ENCODE measurements around the gene FALEC.

The FALEC gene

DNA sequence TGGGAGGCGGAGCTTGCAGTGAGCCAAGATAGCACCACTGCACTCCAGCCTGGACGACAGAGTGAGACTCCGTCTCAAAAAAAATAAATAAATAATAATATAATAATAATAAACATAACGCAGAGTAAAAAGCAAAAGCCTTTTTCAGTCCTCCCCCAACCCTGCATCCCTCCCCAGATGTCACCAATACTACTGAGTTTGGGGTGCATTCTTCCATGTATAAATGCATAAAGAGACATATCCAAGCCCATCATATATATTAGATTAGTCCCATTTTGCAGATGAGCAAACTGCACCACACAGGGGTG, 32.7 kb downstream of the FALEC start:
- DNase-seq = no peak

DNA sequence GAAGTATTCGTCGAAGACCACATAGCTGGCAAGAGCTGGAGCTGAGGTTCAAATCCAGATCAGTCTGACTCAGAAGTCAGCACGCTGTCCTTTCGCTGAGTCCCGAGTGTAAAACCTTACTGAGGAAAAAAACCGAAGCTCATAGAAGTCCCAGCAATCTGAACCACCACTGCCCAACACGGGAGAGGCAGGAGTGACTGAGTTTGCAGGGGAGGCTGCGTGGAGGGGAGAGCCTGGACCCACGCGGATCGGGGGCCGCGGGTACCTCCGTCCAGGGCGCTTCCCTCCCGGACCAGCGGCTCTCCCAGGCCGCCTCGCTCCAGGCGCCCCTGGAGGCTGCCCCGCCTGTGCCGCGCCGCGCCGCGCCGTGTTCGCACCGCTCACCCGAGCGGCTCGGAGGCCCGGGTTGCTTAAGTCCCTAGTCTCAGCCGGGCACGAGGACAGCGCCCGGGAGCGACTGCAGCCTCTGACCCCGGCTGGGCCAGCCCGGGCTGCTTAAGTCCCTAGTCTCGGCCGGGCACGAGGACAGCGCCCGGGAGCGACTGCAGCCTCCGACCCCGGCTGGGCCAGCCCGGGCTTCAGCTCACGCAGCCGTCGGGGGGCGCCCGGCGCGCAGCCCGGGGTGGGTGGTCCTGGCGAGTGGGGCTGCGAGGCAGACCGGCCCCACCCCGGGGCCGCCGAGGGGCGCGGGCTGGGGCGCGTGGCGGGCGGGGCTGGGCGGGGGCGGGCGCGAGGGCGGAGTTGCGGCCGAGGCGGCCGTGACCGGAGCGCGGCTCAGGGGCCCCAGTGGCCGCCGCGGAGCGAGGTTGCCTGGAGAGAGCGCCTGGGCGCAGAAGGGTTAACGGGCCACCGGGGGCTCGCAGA, 33.3 kb downstream of the FALEC start, which contains the start of gene ADAMTSL4:
ADAMTSL4 (plus strand) TSS at position 777 of the 864 bp plus-strand sequence. CDS start 2,881 bp downstream, outside the sequence.
- DNase-seq = no peak

DNA sequence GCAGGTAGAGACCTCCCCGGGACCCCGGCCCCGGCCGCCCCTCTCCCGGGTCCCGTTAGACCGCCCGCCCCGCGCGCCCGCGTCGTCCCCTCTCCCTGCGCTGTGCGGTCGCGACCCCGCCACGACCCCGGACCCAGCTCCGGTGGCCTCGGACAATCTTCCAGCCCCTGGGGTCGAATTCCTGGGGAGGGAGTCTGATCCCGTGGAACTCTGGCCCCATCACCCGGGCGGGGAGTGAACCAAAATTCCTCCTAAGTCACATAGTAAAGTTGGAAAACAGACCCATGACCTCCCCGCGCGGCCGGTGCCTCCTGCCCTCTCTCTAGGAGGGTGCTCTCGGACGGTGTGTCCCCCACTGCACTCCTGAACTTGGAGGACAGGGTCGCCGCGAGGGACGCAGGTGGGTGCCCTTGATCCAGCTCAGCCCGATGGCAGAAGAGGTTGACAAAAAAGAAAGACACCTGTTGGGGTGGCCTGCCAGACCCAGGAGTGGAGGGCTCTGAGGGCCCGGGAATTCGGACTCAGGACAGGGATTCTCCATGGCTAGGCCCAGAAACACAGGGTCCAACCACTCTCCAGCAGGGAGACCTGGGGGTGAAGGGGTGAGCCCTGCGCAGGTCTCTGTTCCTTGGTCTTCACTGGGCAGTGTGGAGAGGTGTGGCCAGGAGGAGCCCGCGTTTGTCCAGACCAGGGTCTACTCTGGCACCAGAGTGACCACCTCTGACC, 34.1 kb downstream of the FALEC start:
- no peak for DNase-seq

DNA sequence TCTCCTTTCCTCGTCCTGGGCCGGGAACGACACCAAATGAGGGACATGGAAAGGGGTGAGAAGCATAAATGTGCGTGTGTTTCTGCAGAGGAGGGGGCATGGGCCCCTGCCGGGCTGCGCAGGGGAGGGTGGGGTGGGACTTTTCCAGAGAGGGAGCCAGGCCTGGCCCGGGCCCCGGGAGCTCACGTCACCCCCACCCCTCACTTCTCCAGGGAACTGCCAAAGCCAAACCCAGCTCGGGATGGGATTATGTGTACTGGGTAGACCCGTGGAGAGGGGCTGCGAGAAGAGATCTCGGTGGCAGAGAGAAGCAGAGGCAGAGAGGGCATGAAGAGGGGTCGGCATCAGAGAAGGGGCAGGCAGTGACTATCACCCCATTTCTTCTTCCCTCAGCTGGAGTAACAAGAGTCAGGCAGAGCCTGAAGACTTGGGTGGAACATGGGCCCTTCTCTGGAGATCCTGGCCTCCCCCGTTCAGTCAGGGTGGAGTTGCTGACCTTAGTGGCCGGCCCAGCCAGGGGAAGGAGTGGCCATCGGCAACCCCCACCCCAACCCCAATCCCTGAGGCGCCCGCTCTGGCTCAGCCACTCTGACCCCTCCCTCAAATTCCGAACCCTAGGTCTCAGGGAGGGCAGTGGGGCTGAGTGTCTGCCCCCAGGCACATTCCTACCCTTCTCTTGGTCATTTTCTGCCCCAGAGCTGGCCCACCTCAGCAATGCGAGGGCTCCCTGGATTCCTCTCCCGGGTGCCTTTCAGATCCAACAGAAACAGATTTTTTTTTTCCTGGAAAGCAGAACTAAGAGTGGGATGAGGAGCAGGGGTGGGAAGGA, 34.9 kb downstream of the FALEC start:
- no peak for DNase-seq

DNA sequence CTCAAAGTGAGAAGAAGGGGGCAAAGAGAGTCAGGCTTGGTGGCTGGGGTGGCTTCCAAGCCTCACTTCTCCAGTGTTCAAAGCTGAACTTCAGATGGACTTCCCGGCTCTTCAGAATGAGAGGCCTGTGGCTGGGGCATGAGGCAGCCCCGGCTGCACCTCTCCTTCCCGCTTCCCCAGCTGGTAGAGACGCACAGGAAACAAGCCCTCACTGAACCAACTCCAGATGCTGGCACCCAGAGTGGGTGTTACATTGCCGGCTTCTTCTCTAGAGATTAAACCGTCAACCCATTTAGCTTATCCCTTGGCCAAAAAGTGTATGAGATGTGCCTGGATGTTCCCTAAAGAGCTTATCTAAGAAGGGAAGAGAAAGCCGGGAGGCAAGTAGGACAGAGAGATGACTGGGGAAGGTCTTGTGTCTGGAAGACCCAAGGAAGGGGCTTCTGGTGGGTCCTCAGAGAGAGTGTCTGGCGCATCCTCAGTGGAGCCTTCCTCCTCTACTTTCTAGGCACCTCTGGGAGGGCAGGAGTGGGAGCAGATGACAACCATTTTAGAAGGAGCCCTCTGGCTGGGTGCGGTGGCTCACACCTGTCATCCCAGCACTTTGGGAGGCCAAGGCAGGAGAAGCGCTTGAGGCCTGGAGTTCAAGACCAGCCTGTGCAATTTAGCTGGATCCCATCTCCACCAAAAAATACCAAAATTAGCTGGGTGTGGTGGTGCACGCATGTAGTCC, 35.7 kb downstream of the FALEC start:
- DNase-seq = no peak

DNA sequence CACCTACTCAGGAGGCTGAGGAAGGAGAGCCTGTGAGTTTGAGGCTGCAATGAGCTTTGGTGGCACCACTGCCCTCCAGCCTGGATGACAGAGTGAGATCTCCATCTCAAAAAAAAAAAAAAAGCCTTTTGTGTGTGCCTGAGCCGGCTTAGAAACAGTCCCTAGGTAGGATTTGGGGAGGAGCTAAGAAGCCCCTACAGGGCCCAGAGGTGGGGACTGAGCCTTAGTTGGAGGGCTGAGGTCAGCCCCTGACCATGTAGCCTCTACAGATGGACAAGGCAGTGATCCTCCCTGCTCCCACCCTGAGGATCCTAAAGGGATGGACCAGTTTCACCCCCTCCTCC, 36.2 kb downstream of the FALEC start:
- DNase-seq = no peak

DNA sequence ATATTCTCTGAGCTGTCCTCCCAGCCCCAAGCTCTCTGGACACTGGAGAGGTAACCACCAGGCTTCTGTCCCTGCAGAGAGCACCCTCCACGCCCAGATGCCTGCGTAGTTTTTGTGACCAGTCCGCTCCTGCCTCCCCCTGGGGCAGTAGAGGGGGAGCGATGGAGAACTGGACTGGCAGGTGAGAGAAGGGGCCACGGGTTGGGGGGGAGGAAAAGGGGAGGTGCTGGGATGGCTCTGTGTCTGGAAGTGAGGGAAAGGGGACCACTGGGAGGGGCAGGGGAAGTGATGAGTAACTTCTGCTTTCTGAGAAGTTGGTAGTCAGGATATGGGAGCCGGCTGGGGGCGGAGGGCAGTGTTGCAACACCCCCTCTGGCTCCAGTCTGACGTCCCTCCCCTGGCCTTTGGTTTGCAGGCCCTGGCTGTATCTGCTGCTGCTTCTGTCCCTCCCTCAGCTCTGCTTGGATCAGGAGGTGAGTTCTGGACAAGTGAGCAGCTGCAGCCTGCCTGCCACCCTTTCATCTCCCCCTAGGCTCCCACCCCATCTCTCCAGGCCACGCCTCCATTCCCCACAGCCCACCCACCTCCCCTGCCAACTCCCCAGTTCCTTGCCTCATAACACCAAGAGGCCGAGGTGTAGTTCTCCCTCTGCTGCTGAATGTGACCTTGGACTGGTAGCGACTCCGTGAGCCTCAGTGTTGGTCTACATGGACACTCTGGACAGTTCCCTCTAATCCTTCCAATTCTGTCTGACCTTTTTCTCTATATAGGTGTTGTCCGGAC, 36.8 kb downstream of the FALEC start:
- DNase-seq = no peak

DNA sequence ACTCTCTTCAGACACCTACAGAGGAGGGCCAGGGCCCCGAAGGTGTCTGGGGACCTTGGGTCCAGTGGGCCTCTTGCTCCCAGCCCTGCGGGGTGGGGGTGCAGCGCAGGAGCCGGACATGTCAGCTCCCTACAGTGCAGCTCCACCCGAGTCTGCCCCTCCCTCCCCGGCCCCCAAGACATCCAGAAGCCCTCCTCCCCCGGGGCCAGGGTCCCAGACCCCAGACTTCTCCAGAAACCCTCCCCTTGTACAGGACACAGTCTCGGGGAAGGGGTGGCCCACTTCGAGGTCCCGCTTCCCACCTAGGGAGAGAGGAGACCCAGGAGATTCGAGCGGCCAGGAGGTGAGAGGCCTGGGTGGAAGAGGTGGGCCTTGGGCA, 37.3 kb downstream of the FALEC start:
- no peak for DNase-seq

DNA sequence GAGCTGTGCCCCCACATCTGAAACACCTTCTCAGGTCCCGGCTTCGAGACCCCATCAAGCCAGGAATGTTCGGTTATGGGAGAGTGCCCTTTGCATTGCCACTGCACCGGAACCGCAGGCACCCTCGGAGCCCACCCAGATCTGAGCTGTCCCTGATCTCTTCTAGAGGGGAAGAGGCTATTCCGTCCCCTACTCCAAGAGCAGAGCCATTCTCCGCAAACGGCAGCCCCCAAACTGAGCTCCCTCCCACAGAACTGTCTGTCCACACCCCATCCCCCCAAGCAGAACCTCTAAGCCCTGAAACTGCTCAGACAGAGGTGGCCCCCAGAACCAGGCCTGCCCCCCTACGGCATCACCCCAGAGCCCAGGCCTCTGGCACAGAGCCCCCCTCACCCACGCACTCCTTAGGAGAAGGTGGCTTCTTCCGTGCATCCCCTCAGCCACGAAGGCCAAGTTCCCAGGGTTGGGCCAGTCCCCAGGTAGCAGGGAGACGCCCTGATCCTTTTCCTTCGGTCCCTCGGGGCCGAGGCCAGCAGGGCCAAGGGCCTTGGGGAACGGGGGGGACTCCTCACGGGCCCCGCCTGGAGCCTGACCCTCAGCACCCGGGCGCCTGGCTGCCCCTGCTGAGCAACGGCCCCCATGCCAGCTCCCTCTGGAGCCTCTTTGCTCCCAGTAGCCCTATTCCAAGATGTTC, 38.0 kb downstream of the FALEC start:
- DNase-seq = no peak

DNA sequence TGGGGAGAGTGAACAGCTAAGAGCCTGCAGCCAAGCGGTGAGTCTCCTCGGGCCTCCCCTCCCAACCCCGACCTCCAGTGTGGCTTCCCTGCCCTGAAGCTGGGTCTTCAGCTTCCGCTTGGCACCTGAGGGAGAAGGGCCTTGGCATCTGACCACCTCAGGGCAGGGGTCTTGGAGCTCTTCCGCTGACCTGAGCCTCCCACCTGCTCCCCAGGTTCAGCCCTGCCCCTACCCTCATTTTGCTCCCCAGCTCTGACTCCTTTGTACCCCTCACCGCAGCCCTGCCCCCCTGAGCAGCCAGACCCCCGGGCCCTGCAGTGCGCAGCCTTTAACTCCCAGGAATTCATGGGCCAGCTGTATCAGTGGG, 38.5 kb downstream of the FALEC start:
- DNase-seq = no peak

DNA sequence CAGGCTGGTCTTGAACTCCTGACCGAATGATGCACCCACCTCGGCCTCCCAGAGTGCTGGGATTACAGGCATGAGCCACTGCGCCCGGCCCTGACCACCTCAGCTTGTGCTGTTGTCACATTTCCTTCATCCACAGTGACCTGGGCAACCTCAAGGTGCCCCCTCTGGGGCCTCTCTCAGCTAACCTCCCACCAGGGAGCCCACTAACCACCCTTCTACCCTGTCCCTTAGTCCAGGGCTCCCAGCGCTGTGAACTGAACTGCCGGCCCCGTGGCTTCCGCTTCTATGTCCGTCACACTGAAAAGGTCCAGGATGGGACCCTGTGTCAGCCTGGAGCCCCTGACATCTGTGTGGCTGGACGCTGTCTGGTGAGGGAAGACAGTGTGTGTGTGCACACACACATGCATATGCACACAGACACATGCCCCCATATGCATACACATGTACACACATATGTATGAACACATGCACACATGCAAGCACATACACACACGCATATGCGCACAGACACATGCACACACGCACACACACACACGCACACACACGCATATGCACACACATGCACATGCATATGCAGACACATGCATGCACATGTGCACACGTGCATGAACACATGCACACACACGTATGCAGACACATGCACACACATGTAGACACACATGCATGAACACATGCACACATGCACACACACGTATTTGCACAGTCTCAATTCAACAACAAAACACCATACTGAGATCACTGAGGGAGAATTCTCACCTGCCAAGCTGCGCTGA, 39.8 kb downstream of the FALEC start:
- DNase-seq = no peak

DNA sequence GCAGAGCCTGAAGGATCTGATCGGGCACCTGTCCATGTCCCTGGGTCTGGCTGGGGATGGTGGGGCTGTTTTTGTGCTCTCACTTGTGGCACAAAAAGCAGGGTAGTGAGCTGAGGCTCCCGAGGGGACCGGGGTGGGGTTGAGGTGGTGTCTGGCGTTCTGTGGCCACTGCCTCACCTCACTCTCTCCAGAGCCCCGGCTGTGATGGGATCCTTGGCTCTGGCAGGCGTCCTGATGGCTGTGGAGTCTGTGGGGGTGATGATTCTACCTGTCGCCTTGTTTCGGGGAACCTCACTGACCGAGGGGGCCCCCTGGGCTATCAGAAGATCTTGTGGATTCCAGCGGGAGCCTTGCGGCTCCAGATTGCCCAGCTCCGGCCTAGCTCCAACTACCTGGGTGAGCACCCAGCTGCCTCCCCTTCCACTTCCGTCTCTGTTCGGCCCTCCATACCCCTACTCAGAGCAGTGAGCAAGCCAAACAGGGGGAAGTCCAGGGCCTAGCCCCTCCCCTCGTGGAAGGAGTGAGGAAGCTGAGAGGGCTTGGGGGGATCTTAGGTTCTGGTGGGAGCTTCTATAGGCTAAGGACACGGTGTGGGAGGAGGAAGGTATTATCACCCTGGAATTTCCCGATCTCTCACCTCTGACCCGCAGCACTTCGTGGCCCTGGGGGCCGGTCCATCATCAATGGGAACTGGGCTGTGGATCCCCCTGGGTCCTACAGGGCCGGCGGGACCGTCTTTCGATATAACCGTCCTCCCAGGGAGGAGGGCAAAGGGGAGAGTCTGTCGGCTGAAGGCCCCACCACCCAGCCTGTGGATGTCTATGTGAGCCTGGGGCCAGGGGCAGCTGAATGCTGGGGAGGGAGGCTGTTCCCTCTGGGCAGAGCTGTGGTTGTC, 40.7 kb downstream of the FALEC start:
- no peak for DNase-seq

DNA sequence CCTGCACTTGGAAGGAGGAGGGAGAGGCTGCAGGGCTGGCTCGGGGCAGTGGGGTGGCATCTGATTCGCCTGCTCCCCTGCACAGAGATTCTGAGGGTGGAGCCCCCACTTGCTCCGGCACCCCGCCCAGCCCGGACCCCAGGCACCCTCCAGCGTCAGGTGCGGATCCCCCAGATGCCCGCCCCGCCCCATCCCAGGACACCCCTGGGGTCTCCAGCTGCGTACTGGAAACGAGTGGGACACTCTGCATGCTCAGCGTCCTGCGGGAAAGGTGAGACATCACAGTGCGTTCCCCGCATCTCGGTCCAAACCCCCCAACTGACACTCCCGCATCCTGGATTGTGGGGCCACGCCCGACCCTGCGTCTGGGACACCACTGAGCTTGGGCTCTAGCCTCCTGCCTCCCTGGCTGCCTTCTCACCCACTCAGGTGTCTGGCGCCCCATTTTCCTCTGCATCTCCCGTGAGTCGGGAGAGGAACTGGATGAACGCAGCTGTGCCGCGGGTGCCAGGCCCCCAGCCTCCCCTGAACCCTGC, 41.6 kb downstream of the FALEC start:
- DNase-seq = no peak

DNA sequence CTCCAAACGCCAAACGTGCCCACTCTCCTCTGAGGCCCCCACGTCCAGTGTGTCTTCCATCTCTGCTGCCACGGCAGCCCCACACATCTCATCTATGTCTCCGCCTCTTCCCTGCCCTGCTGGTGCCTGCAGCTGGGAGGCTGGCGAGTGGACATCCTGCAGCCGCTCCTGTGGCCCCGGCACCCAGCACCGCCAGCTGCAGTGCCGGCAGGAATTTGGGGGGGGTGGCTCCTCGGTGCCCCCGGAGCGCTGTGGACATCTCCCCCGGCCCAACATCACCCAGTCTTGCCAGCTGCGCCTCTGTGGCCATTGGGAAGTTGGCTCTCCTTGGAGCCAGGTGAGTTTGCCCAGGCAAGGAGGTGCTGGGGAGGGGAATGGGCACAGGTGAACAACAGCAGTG, 42.3 kb downstream of the FALEC start:
- DNase-seq = no peak

DNA sequence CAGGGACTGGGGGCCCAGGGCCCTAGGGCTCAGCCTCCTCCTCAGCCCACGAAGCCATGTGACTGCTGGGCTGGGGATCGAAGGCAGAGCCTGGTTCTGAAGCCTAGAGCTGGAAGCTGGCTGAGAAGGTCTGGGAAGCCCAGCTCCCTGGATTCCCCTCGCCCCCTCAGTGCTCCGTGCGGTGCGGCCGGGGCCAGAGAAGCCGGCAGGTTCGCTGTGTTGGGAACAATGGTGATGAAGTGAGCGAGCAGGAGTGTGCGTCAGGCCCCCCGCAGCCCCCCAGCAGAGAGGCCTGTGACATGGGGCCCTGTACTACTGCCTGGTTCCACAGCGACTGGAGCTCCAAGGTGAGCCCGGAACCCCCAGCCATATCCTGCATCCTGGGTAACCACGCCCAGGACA, 42.8 kb downstream of the FALEC start:
- DNase-seq = no peak

DNA sequence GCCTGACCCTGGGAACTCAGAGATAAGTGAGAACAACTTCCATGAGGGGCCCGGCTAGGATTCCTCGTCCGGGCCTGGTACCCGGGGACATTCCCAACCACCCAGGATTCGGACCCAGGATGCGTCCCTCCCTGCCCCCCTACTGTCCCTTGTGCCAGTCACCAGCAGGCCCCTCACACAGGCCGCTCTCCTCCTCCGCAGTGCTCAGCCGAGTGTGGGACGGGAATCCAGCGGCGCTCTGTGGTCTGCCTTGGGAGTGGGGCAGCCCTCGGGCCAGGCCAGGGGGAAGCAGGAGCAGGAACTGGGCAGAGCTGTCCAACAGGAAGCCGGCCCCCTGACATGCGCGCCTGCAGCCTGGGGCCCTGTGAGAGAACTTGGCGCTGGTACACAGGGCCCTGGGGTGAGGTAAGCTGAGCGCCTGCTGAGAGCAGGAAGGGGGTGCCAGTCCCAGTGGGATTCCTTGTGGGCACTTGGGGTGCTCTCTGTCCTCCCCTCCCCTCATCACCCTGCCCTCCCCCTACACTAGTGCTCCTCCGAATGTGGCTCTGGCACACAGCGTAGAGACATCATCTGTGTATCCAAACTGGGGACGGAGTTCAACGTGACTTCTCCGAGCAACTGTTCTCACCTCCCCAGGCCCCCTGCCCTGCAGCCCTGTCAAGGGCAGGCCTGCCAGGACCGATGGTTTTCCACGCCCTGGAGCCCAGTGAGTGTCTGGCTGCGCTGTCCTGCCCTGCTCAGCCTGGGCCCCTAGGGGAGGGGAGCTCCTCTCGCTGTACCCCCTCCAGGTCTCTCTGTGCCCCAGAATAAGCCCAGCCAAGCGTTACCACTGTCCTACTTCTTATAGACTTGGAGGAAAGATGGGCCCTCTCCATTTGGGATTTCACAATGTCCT, 43.5 kb downstream of the FALEC start:
- no peak for DNase-seq

DNA sequence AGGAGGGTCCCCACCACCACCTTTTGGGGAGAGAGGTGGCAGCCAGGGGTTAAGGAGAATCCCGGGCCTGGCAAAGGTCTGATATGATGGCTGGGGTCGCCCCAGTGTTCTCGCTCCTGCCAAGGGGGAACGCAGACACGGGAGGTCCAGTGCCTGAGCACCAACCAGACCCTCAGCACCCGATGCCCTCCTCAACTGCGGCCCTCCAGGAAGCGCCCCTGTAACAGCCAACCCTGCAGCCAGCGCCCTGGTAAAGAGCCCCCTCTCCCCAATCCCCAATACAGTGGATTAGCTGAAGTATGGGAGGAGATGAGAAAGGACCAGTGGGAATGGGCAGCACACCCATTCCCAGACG, 44.1 kb downstream of the FALEC start:
- no peak for DNase-seq

DNA sequence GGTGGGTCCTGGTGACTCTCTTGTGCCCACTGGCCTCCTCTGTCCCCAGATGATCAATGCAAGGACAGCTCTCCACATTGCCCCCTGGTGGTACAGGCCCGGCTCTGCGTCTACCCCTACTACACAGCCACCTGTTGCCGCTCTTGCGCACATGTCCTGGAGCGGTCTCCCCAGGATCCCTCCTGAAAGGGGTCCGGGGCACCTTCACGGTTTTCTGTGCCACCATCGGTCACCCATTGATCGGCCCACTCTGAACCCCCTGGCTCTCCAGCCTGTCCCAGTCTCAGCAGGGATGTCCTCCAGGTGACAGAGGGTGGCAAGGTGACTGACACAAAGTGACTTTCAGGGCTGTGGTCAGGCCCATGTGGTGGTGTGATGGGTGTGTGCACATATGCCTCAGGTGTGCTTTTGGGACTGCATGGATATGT, 44.5 kb downstream of the FALEC start:
- DNase-seq = no peak
